PC-9 (cell line): ENCODE measurements around the gene FAM8A1. TPM values are rescaled to one million over a fixed set of nuclear protein-coding genes. Genes with fewer than 3 reads are reported as not detected.

Source experiments
- BruUV-seq: library from RNA; stranded (reverse); fragments of 400-500 nt; replicated peaks from 2 replicates; lab custom pipeline; 2021; lab: Mats Ljungman, UMichigan
- CTCF ChIA-PET: fragments of 300-600 bp; sonication (Branson Sonifier 250); formaldehyde crosslinking; loops from one replicate; lab custom pipeline; 2022; ENCODE audit warnings: antibody characterized with exemption; lab: Charles Lee
- POLR2A ChIA-PET: fragments of 300-600 bp; sonication (Branson Sonifier 250); formaldehyde crosslinking; loops from one replicate; lab custom pipeline; 2022; ENCODE audit warnings: antibody characterized with exemption; ENCODE audit not compliant: unreplicated experiment; lab: Charles Lee
- DNase-seq, 2 experiments: peaks; one replicate each; pipeline versions ENCODE4 v3.0.0 to v3.0.0-alpha.2; 2015 to 2022; ENCODE audit warnings: mixed read lengths in 1 of 2
- H2AFZ ChIP-seq: fragments of 200-600 bp; sonication (generic); 2 replicates; pipeline ENCODE4 v1.8.1; 2017; ENCODE audit warnings: antibody characterized with exemption
- H3F3A ChIP-seq: fragments of 200-600 bp; sonication (generic); 2 replicates; pipeline ENCODE4 v1.8.1; 2017; ENCODE audit warnings: antibody characterized with exemption, mild to moderate bottlenecking, low read depth; ENCODE audit not compliant: insufficient read depth
- H3K27ac ChIP-seq: fragments of 200-600 bp; sonication (generic); 2 replicates; pipeline ENCODE4 v1.6.1; 2016; ENCODE audit warnings: mixed run types
- H3K27me3 ChIP-seq: fragments of 200-600 bp; sonication (generic); 2 replicates; pipeline ENCODE4 v1.6.1; 2016; ENCODE audit warnings: low read depth, mixed run types; ENCODE audit not compliant: insufficient read depth
- H3K36me3 ChIP-seq: fragments of 200-600 bp; sonication (generic); 2 replicates; pipeline ENCODE4 v1.6.1; 2016; ENCODE audit warnings: low read depth, mixed run types
- H3K4me1 ChIP-seq: fragments of 200-600 bp; sonication (generic); replicated peaks from 2 replicates; pipeline ENCODE4 v1.6.1; 2016; ENCODE audit warnings: mixed run types; ENCODE audit not compliant: insufficient read depth
- H3K4me2 ChIP-seq: fragments of 200-600 bp; sonication (generic); 2 replicates; pipeline ENCODE4 v1.6.1; 2017; ENCODE audit warnings: mixed run types
- H3K4me3 ChIP-seq: fragments of 200-600 bp; sonication (generic); 2 replicates; pipeline ENCODE4 v1.6.1; 2016; ENCODE audit warnings: mixed run types
- H3K79me2 ChIP-seq: fragments of 200-600 bp; sonication (generic); 2 replicates; pipeline ENCODE4 v1.6.1; 2017; ENCODE audit warnings: low read depth, mixed run types
- H3K9me2 ChIP-seq: fragments of 200-600 bp; sonication (generic); 2 replicates; pipeline ENCODE4 v1.8.1; 2017; ENCODE audit warnings: mild to moderate bottlenecking; ENCODE audit not compliant: insufficient read depth
- H3K9me3 ChIP-seq: fragments of 200-600 bp; sonication (generic); 2 replicates; pipeline ENCODE4 v1.8.1; 2016; ENCODE audit warnings: low read depth; ENCODE audit not compliant: insufficient read depth
- H4K20me1 ChIP-seq: fragments of 200-600 bp; sonication (generic); 2 replicates; pipeline ENCODE4 v1.8.1; 2017; ENCODE audit not compliant: insufficient read depth
- CTCF ChIP-seq: fragments of 200-600 bp; sonication (generic); conservative IDR thresholded peaks from 2 replicates; pipeline ENCODE4 v1.6.1; 2017; ENCODE audit warnings: mixed run types, antibody characterized with exemption, mild to moderate bottlenecking, moderate library complexity
- intact Hi-C: fragments of 100-400 bp; cut with micrococcal nuclease; formaldehyde crosslinking; loops from one replicate; pipeline ENCODE4 v1.10.0; 2022; ENCODE audit not compliant: unreplicated experiment
- total RNA-seq: library from RNA; stranded (reverse); gene quantifications from 2 replicates; pipeline ENCODE4 v1.2.3, GENCODE V29; 2021

The FAM8A1 gene
- total RNA-seq, 1 experiment from 2014 or later, result 11.9 TPM

- no peak for DNase-seq
- ChIA-PET CTCF (no interaction called here), POLR2A (interaction anchor here (0.6 kb wide), 1 partner anchor 42 kb away, joined by 6 read pairs; no protein-coding TSS in a partner anchor)
- H3K4me1 ChIP-seq, result no peaks in the 10 kb centered on the region
- H3K27ac ChIP-seq, result no peak overlapping the region
- H3F3A ChIP-seq, result peaks cover 59% of the 10 kb centered on the region
- no peak overlapping the region for H3K4me3 ChIP-seq
- no peaks in the 10 kb centered on the region for H3K9me3 ChIP-seq
- intact Hi-C loops, result loop anchor here (5.0 kb wide), 1 partner anchor 34 kb away; no protein-coding TSS in a partner anchor
- no TSS peak for BruUV-seq
- H3K27me3 ChIP-seq, result no peaks in the 10 kb centered on the region
- H3K79me2 ChIP-seq, result peaks cover 62% of the 10 kb centered on the region
- no peaks in the 10 kb centered on the region for H3K9me2 ChIP-seq
- no peak overlapping the region for H3K4me2 ChIP-seq
- TF ChIP-seq CTCF, result no peak
- no peak overlapping the region for H2AFZ ChIP-seq
- peaks cover 35% of the 10 kb centered on the region for H4K20me1 ChIP-seq
- H3K36me3 ChIP-seq, result peaks cover 55% of the 10 kb centered on the region
Observed at GRCh38 chr6:17656644-17657043, 56.5 kb downstream of the FAM8A1 start.

Other genes with a start within 250 kb of the FAM8A1 start
- gene CAP2, start 206.7 kb upstream of the FAM8A1 start, total RNA-seq, result 10.0 and 12.0 TPM in 2 replicates
- gene NUP153, start 106.6 kb downstream of the FAM8A1 start, total RNA-seq, result 50.7 and 74.1 TPM in 2 replicates